Measurements from ENCODE around the gene SYF2. TPM values are rescaled to one million over a fixed set of nuclear protein-coding genes. Genes with fewer than 3 reads are reported as not detected.

Gene SYF2
- total and polyA plus RNA-seq, 2 donors (not counting 3 experiments of a cell fraction or from before 2014, with no cell fraction given) = 9.3 to 38.0 TPM

DNA sequence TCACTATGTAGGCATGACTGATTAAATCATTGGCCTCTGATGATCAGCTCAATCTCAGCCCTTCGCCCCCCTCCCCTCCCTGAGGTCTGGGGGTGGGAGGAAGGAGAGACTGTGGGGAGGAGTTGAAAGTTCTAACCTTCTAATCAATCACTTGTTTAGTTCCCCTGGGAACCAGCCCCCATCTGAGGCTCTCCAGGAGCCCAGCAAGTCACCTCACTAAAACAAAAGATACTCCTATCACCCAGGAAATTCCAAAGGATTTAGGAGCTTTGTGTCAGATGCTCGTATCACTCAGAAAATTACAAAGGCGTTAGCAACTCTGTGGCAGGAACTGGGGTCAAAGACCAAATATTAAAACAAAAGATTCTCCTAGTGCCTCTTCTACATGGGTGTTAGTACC is 21.6 kb downstream of the SYF2 start:
- no peak overlapping the region for H3K4me2 ChIP-seq (ENCODE audit: insufficient read depth, low read length)
- no peaks in the 10 kb centered on the region for H3K9me3 ChIP-seq (replicated peaks; ENCODE audit: control insufficient read depth, insufficient read depth, low read length)
- intact Hi-C loops (cut with micrococcal nuclease) = no loop called here
- POLR2A ChIA-PET = no interaction called here
- H3K36me3 ChIP-seq (ENCODE audit: control insufficient read depth in 2 of 2, extremely low read depth in 1 of 2, insufficient read depth in 2 of 2, low read length in 2 of 2) = no peaks in the 10 kb centered on the region
- DNase-seq (ENCODE audit: low read depth, low spot score) (no peak), FAIRE-seq (no peak)
- H2AFZ ChIP-seq (ENCODE audit: low read depth, low read length) = no peak overlapping the region
- CTCF ChIA-PET = no interaction called here
- H3K27ac ChIP-seq (ENCODE audit: insufficient read depth, low read depth, low read length) = no peak overlapping the region
- H3K79me2 ChIP-seq (ENCODE audit: control insufficient read depth, insufficient read depth, low read length) = no peaks in the 10 kb centered on the region
- H3K27me3 ChIP-seq (ENCODE audit: control insufficient read depth in 2 of 2, insufficient read depth in 2 of 2, low read length in 2 of 2) = peaks cover 1 to 3% of the 10 kb centered on the region in 2 experiments
- no TSS peak for BruUV-seq (replicated peaks)
- no peaks in the 10 kb centered on the region for H3K9me1 ChIP-seq (replicated peaks; ENCODE audit: control insufficient read depth, extremely low read depth, insufficient read depth, low read length)
- H3K9ac ChIP-seq (replicated peaks; ENCODE audit: extremely low read depth, insufficient read depth, low read length) = no peak overlapping the region
- no peak for TF ChIP-seq FOS (IDR thresholded peaks at IDR 0.05; ENCODE audit: borderline replicate concordance, insufficient read depth, low read length)
- no peak for TF ChIP-seq JUN (IDR thresholded peaks at IDR 0.05; ENCODE audit: borderline replicate concordance, insufficient read depth, insufficient read length, low read depth)
- TF ChIP-seq EZH2 (IDR thresholded peaks at IDR 0.05; ENCODE audit: borderline replicate concordance, low read depth, low read length, severe bottlenecking) = no peak
- dilution Hi-C loops (cut with MboI; ENCODE audit: extremely low pct_ligation_motif_present, low sequenced_read_pairs) = no loop called here
- H3K4me3 ChIP-seq (replicated peaks in 1 of 3; ENCODE audit: insufficient read depth in 1 of 3, low read depth in 1 of 3, low read length in 3 of 3) = no peak overlapping the region
- H3K4me1 ChIP-seq (ENCODE audit: control insufficient read depth, extremely low read depth, insufficient read depth, low read length) = no peaks in the 10 kb centered on the region
- H4K20me1 ChIP-seq (replicated peaks; ENCODE audit: control insufficient read depth, extremely low read depth, insufficient read depth, low read length) = no peaks in the 10 kb centered on the region

DNA sequence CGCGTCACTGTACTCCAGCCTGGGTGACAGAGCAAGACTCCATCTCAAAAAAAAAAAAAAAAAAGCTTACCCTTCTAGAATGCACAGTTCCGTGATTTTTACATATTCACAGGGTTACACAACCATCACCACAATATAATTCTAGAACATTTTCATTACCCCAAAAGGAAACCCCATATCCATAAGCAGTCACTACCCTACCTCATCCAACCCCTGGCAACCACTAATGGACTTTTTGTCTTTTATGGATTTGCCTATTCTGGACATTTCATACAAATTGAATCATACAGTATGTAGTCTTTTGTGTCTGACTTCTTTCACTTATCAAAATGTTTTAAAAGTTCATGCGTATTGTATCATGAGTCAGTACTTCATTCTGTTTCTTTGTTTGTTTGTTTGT is 22.8 kb downstream of the SYF2 start:
- ChIA-PET POLR2A (no interaction called here), CTCF (no interaction called here)
- dilution Hi-C loops (cut with MboI; ENCODE audit: extremely low pct_ligation_motif_present, low sequenced_read_pairs) = no loop called here
- H3K9me3 ChIP-seq (replicated peaks; ENCODE audit: control insufficient read depth, insufficient read depth, low read length) = no peaks in the 10 kb centered on the region
- intact Hi-C loops (cut with micrococcal nuclease) = loop anchor here (5.0 kb wide), 1 partner anchor 172 kb away; no protein-coding TSS in a partner anchor
- no peak overlapping the region for H2AFZ ChIP-seq (ENCODE audit: low read depth, low read length)
- no peak for TF ChIP-seq JUN (IDR thresholded peaks at IDR 0.05; ENCODE audit: borderline replicate concordance, insufficient read depth, insufficient read length, low read depth)
- TF ChIP-seq GATA2 (IDR thresholded peaks at IDR 0.05; ENCODE audit: insufficient read depth, insufficient read length, low read depth, low read length) = no peak
- TF ChIP-seq POLR2AphosphoS5 (IDR thresholded peaks at IDR 0.05; ENCODE audit: insufficient read depth, low read depth, low read length) = no peak
- TF ChIP-seq MYC (IDR thresholded peaks at IDR 0.05; ENCODE audit: low read depth, low read length) = no peak
- no peak for TF ChIP-seq POLR2A (IDR thresholded peaks at IDR 0.05; ENCODE audit: low read depth, low read length)
- TF ChIP-seq, protein P1, sequence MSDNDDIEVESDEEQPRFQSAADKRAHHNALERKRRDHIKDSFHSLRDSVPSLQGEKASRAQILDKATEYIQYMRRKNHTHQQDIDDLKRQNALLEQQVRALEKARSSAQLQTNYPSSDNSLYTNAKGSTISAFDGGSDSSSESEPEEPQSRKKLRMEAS (IDR thresholded peaks at IDR 0.05; ENCODE audit: insufficient read depth, insufficient read length) = no peak
- TF ChIP-seq FOS (IDR thresholded peaks at IDR 0.05; ENCODE audit: borderline replicate concordance, insufficient read depth, low read length) = no peak
- TF ChIP-seq, protein P2, sequence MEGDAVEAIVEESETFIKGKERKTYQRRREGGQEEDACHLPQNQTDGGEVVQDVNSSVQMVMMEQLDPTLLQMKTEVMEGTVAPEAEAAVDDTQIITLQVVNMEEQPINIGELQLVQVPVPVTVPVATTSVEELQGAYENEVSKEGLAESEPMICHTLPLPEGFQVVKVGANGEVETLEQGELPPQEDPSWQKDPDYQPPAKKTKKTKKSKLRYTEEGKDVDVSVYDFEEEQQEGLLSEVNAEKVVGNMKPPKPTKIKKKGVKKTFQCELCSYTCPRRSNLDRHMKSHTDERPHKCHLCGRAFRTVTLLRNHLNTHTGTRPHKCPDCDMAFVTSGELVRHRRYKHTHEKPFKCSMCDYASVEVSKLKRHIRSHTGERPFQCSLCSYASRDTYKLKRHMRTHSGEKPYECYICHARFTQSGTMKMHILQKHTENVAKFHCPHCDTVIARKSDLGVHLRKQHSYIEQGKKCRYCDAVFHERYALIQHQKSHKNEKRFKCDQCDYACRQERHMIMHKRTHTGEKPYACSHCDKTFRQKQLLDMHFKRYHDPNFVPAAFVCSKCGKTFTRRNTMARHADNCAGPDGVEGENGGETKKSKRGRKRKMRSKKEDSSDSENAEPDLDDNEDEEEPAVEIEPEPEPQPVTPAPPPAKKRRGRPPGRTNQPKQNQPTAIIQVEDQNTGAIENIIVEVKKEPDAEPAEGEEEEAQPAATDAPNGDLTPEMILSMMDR (IDR thresholded peaks at IDR 0.05; ENCODE audit: extremely low read depth in 1 of 2, insufficient read depth in 1 of 2, low read depth in 1 of 2, low read length in 2 of 2) = no peak
- TF ChIP-seq EZH2 (IDR thresholded peaks at IDR 0.05; ENCODE audit: borderline replicate concordance, low read depth, low read length, severe bottlenecking) = no peak
- H4K20me1 ChIP-seq (replicated peaks; ENCODE audit: control insufficient read depth, extremely low read depth, insufficient read depth, low read length) = no peaks in the 10 kb centered on the region
- H3K79me2 ChIP-seq (ENCODE audit: control insufficient read depth, insufficient read depth, low read length) = no peaks in the 10 kb centered on the region
- H3K4me2 ChIP-seq (ENCODE audit: insufficient read depth, low read length) = no peak overlapping the region
- peaks cover 3 to 4% of the 10 kb centered on the region in 2 experiments for H3K27me3 ChIP-seq (ENCODE audit: control insufficient read depth in 2 of 2, insufficient read depth in 2 of 2, low read length in 2 of 2)
- H3K9ac ChIP-seq (replicated peaks; ENCODE audit: extremely low read depth, insufficient read depth, low read length) = no peak overlapping the region
- FAIRE-seq (no peak), DNase-seq (ENCODE audit: low read depth, low spot score) (no peak)
- H3K36me3 ChIP-seq (ENCODE audit: control insufficient read depth in 2 of 2, extremely low read depth in 1 of 2, insufficient read depth in 2 of 2, low read length in 2 of 2) = no peaks in the 10 kb centered on the region
- no peak overlapping the region for H3K27ac ChIP-seq (ENCODE audit: insufficient read depth, low read depth, low read length)
- no TSS peak for BruUV-seq (replicated peaks)
- no peaks in the 10 kb centered on the region for H3K4me1 ChIP-seq (ENCODE audit: control insufficient read depth, extremely low read depth, insufficient read depth, low read length)
- H3K9me1 ChIP-seq (replicated peaks; ENCODE audit: control insufficient read depth, extremely low read depth, insufficient read depth, low read length) = no peaks in the 10 kb centered on the region
- H3K4me3 ChIP-seq (replicated peaks in 1 of 3; ENCODE audit: insufficient read depth in 1 of 3, low read depth in 1 of 3, low read length in 3 of 3) = no peak overlapping the region
